Measurements from ENCODE around the gene DHX57. TPM values are rescaled to one million over a fixed set of nuclear protein-coding genes. Genes with fewer than 3 reads are reported as not detected.

DHX57 gene
- total and polyA plus RNA-seq, 8 donors: 6.0 to 12.1 (median 9.1) TPM

GRCh38 chr2:38748391-38748790, 127.3 kb downstream of the DHX57 start:
- peaks cover 4 to 33% (median 32%) of the 10 kb centered on the region in 3 donors for H3K4me1 ChIP-seq
- DNase-seq (no peak), ATAC-seq (no peak), FAIRE-seq (no peak)
- H3K27me3 ChIP-seq: no peaks in the 10 kb centered on the region
- WGBS, 2 donors: 82 to 87% methylated on average over 9 of the region's 9 CpGs
- intact Hi-C loops (cut with DNase I): no loop called here
- no peaks in the 10 kb centered on the region for H3K9me3 ChIP-seq
- no peak overlapping the region for H3K4me3 ChIP-seq
- TF ChIP-seq, protein P1, sequence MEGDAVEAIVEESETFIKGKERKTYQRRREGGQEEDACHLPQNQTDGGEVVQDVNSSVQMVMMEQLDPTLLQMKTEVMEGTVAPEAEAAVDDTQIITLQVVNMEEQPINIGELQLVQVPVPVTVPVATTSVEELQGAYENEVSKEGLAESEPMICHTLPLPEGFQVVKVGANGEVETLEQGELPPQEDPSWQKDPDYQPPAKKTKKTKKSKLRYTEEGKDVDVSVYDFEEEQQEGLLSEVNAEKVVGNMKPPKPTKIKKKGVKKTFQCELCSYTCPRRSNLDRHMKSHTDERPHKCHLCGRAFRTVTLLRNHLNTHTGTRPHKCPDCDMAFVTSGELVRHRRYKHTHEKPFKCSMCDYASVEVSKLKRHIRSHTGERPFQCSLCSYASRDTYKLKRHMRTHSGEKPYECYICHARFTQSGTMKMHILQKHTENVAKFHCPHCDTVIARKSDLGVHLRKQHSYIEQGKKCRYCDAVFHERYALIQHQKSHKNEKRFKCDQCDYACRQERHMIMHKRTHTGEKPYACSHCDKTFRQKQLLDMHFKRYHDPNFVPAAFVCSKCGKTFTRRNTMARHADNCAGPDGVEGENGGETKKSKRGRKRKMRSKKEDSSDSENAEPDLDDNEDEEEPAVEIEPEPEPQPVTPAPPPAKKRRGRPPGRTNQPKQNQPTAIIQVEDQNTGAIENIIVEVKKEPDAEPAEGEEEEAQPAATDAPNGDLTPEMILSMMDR (IDR thresholded peaks at IDR 0.05): no peak
- H3K27ac ChIP-seq: no peak overlapping the region
- H3K36me3 ChIP-seq: peaks cover 0 to 45% (median 42%) of the 10 kb centered on the region in 3 donors

DNA sequence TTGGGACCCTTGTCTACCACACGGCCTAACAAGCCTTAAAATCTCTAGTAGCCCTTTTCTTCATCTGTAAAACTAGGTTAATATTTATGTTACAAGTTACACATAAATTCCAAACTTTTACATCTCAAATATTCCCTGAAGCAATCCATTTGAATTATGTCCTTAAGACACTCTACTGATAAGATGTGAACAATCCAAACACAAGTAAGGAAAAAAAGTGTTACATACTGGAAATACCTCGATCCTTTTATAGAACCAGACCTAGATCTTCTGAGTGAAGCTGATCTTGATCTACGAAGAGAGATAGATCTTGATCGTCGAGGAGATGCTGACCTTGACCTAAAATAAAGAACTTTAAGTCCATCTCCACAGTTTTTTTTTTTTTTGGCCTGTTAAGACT, 127.9 kb downstream of the DHX57 start:
- TF ChIP-seq, protein P1 (IDR thresholded peaks at IDR 0.05): no peak
- no peak for DNase-seq
- no peak overlapping the region for H3K4me3 ChIP-seq
- H3K27me3 ChIP-seq: no peaks in the 10 kb centered on the region
- intact Hi-C loops (cut with DNase I): no loop called here
- H3K4me1 ChIP-seq: peaks cover 4 to 33% (median 32%) of the 10 kb centered on the region in 3 donors
- ATAC-seq: no peak
- no peak overlapping the region for H3K27ac ChIP-seq
- 35 to 40% methylated on average over 5 of the region's 5 CpGs for WGBS, 2 donors
- peaks cover 0 to 45% (median 42%) of the 10 kb centered on the region in 3 donors for H3K36me3 ChIP-seq
- no peaks in the 10 kb centered on the region for H3K9me3 ChIP-seq
- no peak for FAIRE-seq

Other genes with a start within 250 kb of the DHX57 start
- gene GALM, start 209.8 kb downstream of the DHX57 start, total RNA-seq: 10 to 100 TPM in 1 of 6 donors, 1 to 10 TPM in 5; 6.3 to 10.9 (median 7.4) TPM
- 1 to 10 TPM; 5.4 to 7.6 TPM for gene GALM, start 209.8 kb downstream of the DHX57 start, polyA plus RNA-seq
- gene SRSF7, start 124.6 kb downstream of the DHX57 start, total RNA-seq: 10 to 100 TPM; 27.4 to 60.8 (median 39.9) TPM
- gene SRSF7, start 124.6 kb downstream of the DHX57 start, polyA plus RNA-seq: 100 to 1,000 TPM in 1 of 2 donors, 10 to 100 TPM in 1; 75.4 to 119 TPM
- gene GEMIN6, start 97.7 kb downstream of the DHX57 start, total RNA-seq: 1 to 10 TPM; 2.8 to 7.2 (median 5.3) TPM
- gene GEMIN6, start 97.7 kb downstream of the DHX57 start, polyA plus RNA-seq: 1 to 10 TPM; 3.7 to 6.0 TPM
- gene MORN2, start within 50 bp of the DHX57 start, total RNA-seq: 10 to 100 TPM in 1 of 6 donors, 1 to 10 TPM in 5; 5.5 to 10.9 (median 7.1) TPM
- gene MORN2, start within 50 bp of the DHX57 start, polyA plus RNA-seq: 10 to 100 TPM; 22.2 to 30.6 TPM
- gene ARHGEF33, start 13.9 kb upstream of the DHX57 start, total RNA-seq: under 1 TPM; 0.13 to 0.91 (median 0.40) TPM
- 1 to 10 TPM in 1 of 2 donors, under 1 TPM in 1; 0.53 to 1.6 TPM for gene ARHGEF33, start 13.9 kb upstream of the DHX57 start, polyA plus RNA-seq
- 10 to 100 TPM in 4 of 6 donors, 1 to 10 TPM in 2; 7.9 to 22.6 (median 11.9) TPM for gene SOS1, start 245.1 kb upstream of the DHX57 start, total RNA-seq
- 1 to 10 TPM; 3.2 to 8.0 TPM for gene SOS1, start 245.1 kb upstream of the DHX57 start, polyA plus RNA-seq